ELR (cell line): Measurements from ENCODE around the gene CD247.

Source experiments
- DNase-seq: peaks from one replicate; pipeline ENCODE4 v3.0.0-alpha.2; 2015; ENCODE audit warnings: low read depth

CD247 gene

DNA sequence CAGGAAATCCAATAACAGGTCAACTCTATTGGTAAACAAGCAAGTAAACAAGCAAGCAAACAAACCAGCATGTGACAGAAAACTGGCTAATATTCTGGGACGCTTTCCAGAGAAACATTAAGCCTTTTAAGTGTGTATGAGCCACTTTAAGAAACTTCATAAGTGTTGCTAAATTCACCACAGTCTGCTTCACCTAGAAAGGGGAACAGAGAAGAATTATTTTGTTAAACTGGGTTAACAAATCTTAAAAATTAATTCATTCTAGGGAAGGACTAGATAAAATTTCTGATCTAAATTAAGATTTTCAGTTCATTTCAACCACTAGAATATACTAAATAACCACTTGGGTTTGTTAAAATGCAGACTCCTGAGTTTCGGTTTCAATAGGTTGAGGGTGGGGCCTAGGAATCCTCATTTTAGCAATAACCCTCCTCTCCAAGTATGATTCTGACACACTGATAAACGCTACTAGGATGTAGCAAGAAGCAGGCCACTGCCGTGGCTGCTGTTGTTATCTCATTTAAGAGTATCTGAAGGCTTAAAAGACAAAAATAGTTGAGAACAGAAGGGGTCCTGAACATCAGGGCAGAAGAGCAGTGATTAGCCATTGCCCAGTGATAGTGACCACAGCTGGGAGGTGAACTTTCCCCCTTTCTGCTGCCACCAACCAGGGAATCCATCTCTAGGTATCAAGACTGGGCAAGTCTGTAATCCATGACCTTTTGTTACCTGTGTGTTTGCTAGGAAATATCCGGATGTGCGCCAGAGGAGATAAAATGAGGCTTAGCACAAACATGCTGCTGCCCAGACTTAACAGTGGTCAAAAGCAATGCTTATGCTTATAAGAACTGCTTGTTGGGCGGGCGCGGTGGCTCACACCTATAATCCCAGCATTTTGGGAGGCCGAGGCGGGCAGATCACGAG, 24.0 kb upstream of the CD247 start:
- no peak for DNase-seq

GRCh38 chr1:167541610-167542009, 23.3 kb upstream of the CD247 start:
- no peak for DNase-seq

GRCh38 chr1:167541003-167541402, 22.7 kb upstream of the CD247 start:
- no peak for DNase-seq

GRCh38 chr1:167538657-167539056, 20.3 kb upstream of the CD247 start:
- DNase-seq: peak; percentile 52

- peak; percentile 67 for DNase-seq
Observed at GRCh38 chr1:167533851-167534300, 15.5 kb upstream of the CD247 start.

- DNase-seq: no peak
Observed at GRCh38 chr1:167532964-167533824, 14.9 kb upstream of the CD247 start.

GRCh38 chr1:167532375-167532774, 14.0 kb upstream of the CD247 start:
- DNase-seq: no peak

DNA sequence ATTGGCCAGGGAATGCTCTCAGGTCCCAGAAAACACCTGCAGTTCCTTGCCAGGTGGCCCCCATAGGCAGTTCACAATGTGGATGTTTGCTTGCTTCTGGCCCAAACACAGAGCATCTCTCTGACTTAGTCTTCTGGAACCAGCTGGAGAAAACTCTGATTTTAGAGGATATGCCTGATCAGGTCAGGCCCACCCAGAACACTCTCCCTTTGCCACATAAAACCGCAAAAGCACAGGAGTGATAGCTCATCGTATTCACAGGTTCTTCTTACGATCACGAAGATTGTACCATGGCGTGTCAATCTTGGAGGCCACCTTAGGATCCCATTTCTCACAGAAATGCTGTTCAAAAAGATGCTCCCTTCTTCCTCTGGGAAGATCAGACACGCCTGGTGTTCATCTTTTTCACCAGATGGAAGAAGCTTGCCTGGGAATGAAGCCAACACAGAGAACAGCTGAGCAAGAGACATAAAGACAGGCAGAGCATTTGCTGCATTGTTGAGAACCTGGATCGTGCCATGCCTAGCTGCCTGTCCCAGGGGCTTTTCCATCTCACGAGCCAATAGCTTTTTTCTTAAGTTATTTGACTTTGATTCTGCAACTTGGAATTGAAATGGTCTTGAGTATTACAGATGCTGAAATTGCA, 11.6 kb upstream of the CD247 start:
- DNase-seq: no peak

GRCh38 chr1:167528057-167528728, 9.9 kb upstream of the CD247 start:
- no peak for DNase-seq

- no peak for DNase-seq
Observed at GRCh38 chr1:167526667-167527383, 8.5 kb upstream of the CD247 start.

- DNase-seq: no peak
Observed at GRCh38 chr1:167524651-167525050, 6.3 kb upstream of the CD247 start.

DNA sequence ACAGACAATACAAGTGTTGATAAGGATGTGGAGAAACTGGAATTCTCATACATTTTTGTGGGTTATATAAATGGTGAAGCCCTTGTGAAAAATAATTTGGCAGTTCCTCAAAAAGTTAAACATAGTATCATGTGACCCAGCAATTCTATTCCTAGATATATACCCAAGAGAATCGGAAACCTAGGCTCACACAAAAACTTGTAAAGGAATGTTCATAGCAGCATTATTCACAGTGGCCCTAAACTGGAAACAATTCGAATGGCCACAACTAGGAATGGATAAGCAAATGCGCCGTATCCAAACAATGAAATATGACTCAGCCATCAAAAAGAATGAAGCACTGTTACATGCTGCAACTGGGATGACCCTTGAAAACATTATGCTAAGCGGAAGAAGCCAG, 3.9 kb upstream of the CD247 start:
- DNase-seq: peak; percentile 23

DNA sequence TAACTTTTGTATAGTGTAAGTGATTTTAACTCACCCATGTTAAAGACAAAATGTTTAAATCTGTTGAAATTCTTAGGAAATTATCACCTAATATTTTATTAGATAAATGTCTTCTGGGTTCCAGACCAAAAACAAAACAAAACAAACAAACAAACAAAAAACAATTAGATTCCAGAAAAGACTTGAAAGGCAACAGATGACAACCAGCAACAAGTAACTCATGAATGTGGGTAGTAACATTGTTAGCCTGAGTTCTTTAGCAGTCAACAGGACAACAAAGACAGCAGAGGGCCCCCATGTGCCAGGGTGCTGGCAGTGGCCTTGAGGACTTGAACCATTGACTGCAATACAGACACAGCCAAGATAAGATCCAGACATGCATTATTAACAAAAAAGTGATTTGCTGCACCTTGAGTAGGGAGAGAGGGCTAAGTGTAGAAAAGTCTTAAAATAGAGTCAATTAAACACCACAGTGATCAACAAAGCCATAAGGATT, 2.4 kb upstream of the CD247 start:
- DNase-seq: no peak

DNA sequence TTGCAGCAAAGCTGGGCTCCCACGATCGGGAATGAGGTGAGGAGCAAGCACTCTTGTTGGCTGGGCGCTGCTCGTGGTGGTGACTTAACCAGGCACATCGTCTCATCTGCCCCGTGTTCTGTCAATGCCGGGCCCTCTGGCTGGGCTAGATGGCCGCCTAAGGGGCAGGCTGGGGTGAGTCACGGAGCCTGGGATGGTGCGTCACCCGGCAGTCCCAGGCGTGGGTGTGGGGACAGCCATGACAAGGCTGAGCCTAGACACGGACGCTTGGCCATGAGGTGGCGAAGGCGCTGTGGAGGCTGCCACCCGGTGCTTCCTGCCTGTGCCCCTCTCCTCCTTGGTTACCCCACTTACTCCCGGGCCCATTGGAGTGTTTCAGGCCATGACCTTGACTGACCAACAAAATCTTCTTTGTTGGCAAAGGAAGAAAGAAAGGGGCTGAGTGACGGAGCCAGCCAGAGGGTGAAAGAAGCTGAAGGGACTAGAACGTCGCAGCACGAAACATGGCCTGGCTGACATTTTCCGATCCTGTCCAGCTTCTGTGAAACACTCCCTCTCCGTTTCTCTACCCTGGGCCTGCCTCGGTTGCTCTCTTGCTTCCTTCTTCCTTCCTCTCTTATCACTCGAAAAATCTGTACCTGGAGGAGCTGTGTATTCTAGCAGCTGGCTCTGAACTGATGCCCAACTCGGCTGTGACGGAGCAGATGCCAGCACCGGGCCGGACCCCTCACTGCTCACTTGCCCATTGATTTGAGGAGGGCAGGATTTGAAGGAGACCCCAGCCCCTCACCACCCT, 596 bp downstream of the CD247 start:
- DNase-seq: peak; percentile 79

DNA sequence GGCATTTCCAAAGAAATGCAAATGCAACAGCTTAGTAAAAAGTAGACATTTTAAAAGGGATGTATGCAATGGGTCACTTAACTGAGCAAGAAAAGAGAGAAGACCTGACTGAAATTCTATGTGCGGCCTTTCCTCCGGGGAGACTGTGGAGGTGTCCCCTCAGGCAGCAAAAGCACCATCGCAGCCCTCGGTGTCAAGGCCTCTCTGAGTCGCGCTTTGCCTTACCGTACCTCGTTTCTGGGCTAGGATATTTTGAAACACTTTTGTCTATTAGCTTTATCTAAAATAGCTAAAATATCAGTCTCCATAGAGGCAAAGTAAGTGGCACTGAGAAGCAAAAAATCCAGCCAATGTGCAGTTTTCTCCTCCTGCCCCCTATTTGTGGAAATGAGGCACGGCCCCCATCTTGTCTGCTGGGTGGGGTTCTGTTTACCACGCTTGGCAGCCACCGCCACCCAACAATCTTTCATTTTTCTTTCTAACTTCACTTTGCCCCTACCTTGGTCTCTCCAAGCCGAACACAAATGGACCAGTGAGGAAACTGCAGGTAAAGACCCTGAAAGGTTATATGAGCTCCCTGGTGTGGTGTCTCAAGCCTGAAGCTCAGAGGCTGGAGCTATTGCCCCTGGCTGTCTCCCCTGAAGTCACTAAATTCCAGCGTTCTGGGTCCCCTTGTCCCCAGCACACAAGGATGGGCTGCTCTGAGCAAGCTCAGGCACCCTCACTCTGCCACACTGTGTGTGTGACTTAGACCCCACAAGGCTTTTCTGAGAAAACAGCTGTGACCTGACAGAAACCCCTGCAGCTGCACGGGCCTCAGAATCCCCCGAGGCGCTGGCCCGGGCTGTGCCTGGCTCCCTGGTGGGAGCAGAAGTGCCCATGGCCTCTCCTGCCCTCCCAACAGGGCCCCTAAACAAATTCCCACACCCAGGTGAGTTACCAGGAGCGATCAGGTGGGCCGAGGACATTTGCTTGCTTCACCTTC, 1.6 kb downstream of the CD247 start:
- no peak for DNase-seq

DNA sequence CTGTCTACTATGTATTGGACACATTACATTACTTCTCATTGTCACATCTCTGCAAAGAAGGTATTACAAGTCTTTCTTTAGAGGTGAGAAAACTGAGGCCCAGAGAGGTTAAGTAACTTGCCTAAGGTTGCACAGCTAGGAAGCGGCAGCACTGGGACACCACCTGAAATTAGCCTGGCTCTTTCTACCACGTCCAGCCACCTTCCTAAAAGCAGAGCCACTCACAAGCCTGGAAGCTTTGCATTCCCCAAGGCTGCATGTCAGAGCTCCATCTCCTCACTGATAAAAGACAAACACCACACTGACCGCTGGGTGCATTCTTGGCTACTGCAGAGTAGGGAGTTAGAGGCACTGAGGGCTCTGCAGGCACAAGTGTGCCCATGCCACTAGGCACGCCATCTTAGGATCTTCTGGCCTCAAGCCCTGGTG, 2.4 kb downstream of the CD247 start:
- DNase-seq: no peak

DNA sequence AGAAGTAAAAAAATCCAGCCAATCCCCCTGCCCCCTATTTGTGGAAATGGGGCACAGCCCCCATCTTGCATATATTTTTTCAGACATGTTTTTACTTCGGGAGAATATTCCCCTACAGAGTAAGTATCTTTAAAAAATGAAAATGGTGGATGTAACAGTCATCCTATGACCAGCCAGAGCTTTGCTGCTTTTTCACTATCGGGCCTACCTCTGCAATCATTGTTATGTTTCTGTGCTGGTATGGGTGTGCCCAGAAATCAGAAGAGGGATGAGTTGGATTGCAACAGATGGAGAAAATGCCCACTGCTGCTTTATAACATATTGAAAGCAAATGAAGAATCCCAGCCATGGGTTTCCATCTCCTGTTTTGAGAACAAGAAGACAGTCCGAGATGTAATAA, 2.9 kb downstream of the CD247 start:
- no peak for DNase-seq

GRCh38 chr1:167514288-167514687, 4.0 kb downstream of the CD247 start:
- no peak for DNase-seq
